A549 (cell line): ENCODE results near the gene RNPS1.

Source experiments
- BHLHE40 ChIP-seq: IDR thresholded peaks from 2 replicates; pipeline ENCODE4 v1.6.1; 2012; ENCODE audit warnings: low read depth, low read length, inconsistent platforms
- CBX8 ChIP-seq: fragments of 200-600 bp; sonication (generic); IDR thresholded peaks from 2 replicates; pipeline ENCODE4 v1.6.1; 2016
- CHD2 ChIP-seq: fragments of 150-350 bp; IDR thresholded peaks from 2 replicates; pipeline ENCODE4 v1.6.1; 2014; ENCODE audit warnings: low read length; ENCODE audit not compliant: partially characterized antibody
- EP300 ChIP-seq, 2 experiments: fragments of >200 bp; sonication (Bioruptor Twin); formaldehyde crosslinking; IDR thresholded peaks; 2 replicates in 1 of 2; 3 replicates in 1 of 2; pipeline ENCODE4 v1.6.1; 2016 to 2017
- JUN ChIP-seq, 2 experiments: fragments of >200 bp; sonication (Bioruptor Twin); formaldehyde crosslinking; IDR thresholded peaks; 2 replicates in 1 of 2; 3 replicates in 1 of 2; pipeline ENCODE4 v1.6.1; 2016 to 2017
- MAFK ChIP-seq: fragments of 450-650 bp; IDR thresholded peaks from 2 replicates; pipeline ENCODE4 v1.6.1; 2014; ENCODE audit not compliant: partially characterized antibody
- POLR2AphosphoS2 ChIP-seq: conservative IDR thresholded peaks from 2 replicates; pipeline ENCODE4 v1.6.1; 2012; ENCODE audit warnings: low read length, improper control_type of control experiment, inconsistent platforms
- RAD21 ChIP-seq, 2 experiments: fragments of >200 bp in 1 of 2; sonication (Bioruptor Twin) in 1 of 2; formaldehyde crosslinking in 1 of 2; IDR thresholded peaks in 1 of 2; conservative IDR thresholded peaks in 1 of 2; 2 replicates in 1 of 2; 3 replicates in 1 of 2; pipeline ENCODE4 v1.6.1; 2012 to 2018; ENCODE audit warnings: inconsistent platforms in 1 of 2
- REST ChIP-seq: fragments of 200-600 bp; sonication (generic); IDR thresholded peaks from 2 replicates; pipeline ENCODE4 v1.6.1; 2016; ENCODE audit warnings: antibody characterized with exemption, mild to moderate bottlenecking, moderate library complexity
- RNF2 ChIP-seq: fragments of 200-600 bp; sonication (generic); IDR thresholded peaks from 2 replicates; pipeline ENCODE4 v1.6.1; 2016; ENCODE audit warnings: low read depth, mild to moderate bottlenecking, antibody characterized with exemption, moderate library complexity, borderline replicate concordance
- SMC3 ChIP-seq: fragments of >200 bp; sonication (Bioruptor Twin); formaldehyde crosslinking; IDR thresholded peaks from 3 replicates; pipeline ENCODE4 v1.6.1; 2018; ENCODE audit warnings: inconsistent platforms
- TF ChIP-seq, protein P1 (sequence below): fragments of >200 bp; sonication (Bioruptor Twin); formaldehyde crosslinking; IDR thresholded peaks from 3 replicates; pipeline ENCODE4 v1.5.1; 2016
- TF ChIP-seq, protein P2 (sequence below): IDR thresholded peaks from 2 replicates; pipeline ENCODE4 v1.6.1; 2012

GRCh38 chr16:2243781-2244180, 24.1 kb downstream of the RNPS1 start:
- TF ChIP-seq, protein P1, sequence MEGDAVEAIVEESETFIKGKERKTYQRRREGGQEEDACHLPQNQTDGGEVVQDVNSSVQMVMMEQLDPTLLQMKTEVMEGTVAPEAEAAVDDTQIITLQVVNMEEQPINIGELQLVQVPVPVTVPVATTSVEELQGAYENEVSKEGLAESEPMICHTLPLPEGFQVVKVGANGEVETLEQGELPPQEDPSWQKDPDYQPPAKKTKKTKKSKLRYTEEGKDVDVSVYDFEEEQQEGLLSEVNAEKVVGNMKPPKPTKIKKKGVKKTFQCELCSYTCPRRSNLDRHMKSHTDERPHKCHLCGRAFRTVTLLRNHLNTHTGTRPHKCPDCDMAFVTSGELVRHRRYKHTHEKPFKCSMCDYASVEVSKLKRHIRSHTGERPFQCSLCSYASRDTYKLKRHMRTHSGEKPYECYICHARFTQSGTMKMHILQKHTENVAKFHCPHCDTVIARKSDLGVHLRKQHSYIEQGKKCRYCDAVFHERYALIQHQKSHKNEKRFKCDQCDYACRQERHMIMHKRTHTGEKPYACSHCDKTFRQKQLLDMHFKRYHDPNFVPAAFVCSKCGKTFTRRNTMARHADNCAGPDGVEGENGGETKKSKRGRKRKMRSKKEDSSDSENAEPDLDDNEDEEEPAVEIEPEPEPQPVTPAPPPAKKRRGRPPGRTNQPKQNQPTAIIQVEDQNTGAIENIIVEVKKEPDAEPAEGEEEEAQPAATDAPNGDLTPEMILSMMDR = no peak
- no peak for TF ChIP-seq MAFK
- TF ChIP-seq RAD21 (conservative IDR thresholded peaks at IDR 0.05 in 1 of 2, IDR thresholded peaks at IDR 0.05 in 1 of 2) = no peak
- peak; percentile 18; the same call in 1 of the 2 replicates for TF ChIP-seq POLR2AphosphoS2
- TF ChIP-seq, protein P2, sequence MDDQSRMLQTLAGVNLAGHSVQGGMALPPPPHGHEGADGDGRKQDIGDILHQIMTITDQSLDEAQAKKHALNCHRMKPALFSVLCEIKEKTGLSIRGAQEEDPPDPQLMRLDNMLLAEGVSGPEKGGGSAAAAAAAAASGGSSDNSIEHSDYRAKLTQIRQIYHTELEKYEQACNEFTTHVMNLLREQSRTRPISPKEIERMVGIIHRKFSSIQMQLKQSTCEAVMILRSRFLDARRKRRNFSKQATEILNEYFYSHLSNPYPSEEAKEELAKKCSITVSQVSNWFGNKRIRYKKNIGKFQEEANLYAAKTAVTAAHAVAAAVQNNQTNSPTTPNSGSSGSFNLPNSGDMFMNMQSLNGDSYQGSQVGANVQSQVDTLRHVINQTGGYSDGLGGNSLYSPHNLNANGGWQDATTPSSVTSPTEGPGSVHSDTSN = no peak
- no peak for TF ChIP-seq BHLHE40
- no peak for TF ChIP-seq CHD2
- TF ChIP-seq EP300 (IDR thresholded peaks at IDR 0.05) = no peak
- TF ChIP-seq JUN (IDR thresholded peaks at IDR 0.05) = no peak
- TF ChIP-seq RNF2 = no peak
- TF ChIP-seq REST = no peak
- no peak for TF ChIP-seq SMC3
- no peak for TF ChIP-seq CBX8
